CD4-positive, alpha-beta T cell treated with Interleukin-1 beta for 1 hour (primary cell): ENCODE results near the gene TMOD4.

ENCODE experiments used
- DNase-seq, 2 donors: peaks; one replicate each; pipeline ENCODE4 v3.0.0-alpha.2; 2020 to 2022

TMOD4 gene

DNA sequence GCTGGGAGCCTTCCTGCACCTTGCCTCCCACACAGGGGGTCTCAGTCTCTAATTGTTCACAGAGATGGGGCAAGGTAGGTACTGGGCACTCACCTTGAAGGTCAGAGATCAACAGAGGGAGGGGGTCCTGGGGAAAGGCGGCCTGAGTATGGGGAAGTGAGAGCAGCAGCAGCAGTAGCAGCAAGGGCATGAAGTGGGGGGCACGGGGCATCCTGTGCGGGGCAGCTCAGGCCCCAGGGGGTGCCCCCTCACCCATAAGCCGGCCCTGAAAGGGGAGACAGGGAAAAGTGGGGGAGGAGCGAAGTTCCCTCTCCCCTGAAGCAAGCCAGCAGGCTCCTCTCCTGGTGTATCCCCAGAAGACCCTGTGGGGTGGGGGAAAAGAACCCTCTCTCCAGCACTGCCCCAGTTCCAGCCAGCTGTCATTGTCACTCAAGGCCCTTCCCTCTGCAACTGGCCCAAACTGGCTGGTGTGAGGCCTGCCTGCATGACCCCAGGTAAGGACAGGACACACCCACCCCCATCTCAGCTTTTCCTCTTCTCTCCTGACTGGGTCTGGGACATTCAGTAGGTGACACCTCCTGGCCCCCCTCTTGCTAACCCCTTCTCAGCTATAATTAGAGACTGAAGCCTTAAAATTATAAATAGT, 33.2 kb downstream of the TMOD4 start:
- DNase-seq = no peak

DNA sequence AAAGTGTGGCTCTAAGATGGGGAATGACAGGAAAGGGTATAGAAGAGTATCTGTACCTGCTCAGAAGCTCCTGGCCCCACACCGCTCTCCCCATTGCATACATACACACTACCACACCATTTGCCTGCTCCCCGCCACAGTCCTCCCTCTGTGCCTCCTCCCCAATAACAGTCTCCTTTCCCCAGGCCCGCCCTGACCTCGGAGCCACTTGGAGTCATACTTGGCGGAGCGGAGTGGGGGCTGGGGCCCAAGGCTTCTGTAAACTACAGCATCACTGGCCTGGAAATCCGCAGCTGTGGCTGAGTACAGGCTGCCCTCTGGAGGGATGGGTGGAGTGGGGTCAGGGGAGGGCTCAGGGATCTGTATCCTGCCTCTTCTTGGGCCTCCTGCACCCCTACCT, 38.0 kb downstream of the TMOD4 start:
- no peak for DNase-seq

DNA sequence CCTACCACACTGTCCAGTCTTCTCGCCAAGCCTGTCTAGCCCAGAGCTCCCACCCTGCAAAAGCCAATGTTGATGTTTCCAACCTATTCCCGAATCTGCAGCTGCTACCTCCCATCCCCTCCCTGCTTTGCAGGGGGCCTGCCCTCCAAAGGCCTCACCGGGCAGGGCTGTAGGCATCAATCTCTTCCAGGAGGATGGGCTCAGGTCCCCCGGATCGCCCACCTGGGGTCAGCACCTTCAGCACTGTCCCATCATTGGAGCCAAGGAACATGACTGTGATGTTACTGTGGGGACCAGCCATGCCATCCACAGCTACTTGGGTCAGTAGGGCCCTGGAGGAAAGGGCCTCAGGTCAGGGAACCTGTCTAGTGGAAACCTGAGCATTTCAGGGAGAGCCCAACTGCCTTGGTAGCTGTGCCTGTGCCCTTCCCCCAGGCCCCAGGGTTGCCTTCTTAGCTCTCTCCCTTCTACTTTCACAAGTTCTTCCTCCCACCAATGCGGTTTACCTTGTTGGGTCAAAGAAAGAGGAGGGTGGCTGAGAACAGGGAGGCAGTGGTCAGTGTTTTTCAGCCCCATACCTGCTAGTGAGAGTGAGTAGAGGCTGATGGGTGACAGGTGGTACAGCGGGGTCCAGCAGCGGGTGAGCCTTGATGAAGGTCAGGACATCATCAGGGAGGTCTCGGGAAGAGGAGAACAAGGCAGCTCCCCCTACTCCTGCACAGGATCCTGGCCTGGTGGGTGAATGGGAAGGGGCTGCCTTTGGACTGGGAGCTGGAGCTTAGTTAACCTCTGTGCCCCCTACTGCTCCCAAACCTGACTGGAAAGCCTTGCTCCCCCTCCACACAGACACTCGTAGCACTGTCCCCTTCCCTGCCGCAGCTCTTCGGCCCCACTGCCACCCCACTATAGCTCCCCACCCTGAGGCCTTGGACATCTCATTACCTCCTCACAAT, 40.1 kb downstream of the TMOD4 start:
- no peak for DNase-seq

DNA sequence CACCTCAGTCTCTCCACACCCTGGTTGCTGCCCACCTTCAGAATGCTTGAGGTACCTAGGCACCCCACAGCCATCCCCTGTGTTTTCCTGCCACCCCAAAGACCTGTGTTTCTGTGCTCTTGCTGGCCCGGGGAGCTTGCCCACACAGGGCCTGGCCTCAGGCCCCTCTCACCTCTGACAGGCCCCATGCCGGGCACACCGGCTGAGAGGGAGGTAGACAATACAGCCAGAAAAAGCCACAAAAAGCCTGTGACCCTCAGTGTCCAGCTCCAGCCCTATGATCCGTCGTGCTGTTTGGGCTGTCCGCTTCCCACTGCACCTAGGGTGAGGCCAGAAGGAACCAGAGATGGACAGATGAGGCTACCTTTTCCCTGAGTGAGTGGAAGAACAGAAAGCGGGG, 40.8 kb downstream of the TMOD4 start:
- no peak for DNase-seq

DNA sequence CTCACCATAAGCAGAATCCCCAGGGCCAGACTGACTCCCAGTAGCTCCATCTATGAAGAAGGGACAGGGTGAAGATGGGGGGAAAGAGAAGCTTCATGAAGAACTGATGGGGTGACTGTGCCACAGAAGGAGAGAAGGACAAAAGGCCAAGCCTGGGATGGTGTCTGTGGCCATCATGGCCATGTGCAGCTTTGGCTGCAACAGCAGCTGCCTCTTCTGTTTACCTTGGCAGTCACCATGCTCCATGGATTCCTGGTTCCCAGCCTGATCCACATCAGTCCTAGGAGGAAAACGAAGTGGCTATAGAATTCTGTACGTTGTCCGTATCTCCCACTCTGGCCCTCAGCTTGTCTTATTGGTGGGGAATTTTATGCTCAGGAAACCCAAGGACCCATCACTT, 41.4 kb downstream of the TMOD4 start:
- no peak for DNase-seq

DNA sequence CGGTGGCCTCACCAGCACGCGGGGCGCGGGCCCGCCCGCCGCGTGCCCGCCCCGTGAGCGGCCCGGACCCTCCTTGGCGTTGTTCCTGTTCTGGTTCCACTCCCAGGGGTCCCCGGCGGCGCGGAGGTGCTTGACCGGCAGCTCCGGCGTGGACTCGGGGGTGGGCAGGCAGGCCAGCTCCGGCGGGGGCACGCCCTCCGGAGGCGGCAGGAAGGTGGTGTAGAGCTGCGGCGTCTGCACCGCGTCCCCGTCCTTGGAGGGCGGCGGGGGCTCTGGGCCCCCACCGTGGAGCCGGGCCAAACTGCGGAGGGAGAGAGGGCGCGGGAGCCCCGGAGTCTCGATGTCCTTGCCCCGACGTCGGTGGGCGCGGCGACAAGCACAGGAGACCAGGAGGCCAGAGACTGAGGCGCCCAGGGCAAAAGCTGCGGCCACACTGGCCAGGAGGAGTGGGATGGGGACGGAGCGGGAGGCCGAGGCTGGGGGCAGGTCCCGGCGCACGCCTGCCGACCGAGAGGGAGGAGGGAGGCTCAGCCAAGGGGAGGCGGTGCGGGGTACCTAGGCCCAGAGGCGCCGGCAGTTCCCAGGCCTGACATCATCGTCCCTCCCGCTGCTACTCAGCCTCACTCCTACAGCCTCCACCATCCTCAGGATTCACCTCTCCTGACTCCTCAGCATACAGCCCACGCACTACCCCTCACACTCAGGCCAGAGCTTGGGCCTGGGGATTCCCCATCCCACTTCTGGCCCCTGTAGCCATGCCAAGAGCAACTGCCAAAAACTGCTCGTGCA, 42.6 kb downstream of the TMOD4 start:
- no peak for DNase-seq

DNA sequence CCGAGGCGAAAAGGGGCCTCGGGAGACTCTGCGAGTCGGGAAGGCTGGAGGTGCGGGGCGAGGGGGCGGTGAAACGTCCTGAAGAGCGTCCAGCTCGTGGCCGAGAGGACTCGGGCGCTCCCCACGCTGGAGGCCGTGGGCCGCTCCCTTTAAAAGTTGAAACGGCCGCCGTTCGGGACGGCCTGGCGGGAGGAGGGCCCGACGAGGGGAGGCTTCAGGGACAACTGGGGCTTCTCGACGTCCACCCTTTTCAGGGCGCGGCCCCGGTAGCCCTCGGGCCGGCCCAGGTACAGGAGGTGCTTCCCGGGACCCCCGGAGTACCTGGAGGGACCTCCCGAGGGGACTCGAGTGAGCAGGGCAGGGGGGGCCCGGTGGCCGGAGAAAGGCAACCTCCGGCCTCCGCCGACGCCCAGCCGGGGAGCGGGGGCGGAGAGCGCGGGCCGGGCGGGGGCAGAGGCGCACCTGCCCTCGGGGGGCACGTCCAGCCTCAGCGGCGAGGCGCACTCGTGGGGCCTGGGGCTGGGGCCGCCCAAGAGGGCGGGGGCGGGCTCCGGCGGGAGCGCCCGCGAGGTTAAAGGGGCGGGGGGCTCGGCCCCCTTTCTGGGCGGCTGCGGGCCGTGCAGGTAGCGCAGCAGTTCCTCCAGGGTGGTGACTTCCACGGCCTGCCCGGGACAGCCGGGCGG, 43.3 kb downstream of the TMOD4 start:
- DNase-seq = no peak

DNA sequence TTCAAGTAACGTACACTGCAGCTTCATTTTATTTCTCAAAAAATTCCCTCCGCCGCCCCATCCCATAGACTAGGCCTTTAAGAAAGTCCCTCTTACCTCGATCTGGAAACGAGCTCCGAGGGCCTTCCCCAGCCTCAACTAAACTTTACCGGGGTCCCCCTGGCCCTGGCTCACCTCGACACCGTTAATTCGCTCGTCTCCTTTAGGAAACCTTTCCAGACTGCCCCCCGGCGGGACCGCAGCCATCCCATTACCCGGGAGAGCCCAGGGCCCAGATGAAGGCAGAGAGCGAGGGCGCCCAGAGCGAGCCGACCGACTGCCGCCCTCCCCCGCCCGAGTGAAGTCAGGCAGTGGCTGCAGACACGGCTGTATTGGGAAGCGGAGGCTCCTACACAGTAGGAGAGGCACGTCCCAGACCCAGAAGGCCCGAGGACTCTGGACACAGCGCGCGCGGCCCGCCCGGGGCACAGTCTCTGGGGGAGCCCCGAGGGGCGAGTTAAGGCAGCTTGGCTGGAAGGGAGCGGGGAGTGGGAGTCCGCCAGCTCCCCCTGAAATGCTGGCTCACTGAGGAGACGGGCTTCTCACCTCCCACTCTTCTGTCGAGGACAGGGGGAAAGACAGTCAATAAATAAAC, 44.0 kb downstream of the TMOD4 start:
- no peak for DNase-seq

DNA sequence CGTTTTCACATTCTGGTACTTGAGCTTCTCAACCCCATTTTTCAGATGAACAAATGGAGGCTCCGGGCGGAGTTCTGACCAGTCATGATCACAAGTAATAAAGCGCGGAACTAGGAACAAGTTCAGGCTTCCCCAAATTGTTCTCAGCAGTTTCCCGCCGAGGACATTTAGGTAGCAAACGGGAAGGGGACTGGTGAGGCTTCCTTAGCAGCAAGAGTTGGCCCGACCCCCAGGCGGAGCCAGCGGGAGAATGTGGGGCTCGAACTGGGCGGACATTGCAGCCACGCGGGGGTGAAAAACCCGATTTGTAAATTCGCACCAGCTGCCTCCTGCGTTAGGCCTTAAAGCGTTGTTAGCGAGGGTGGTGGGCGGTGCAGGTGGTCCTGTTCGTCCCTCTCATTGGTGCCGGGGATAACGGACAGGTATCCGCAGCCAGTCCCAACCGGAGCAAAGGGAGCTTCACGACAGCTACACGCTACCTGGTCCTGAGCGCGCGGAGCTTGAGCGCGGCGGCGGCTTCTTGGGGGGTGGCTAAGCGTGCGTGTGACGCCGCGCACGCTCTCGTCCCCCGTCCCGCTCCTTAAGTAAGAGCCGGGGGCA, 44.7 kb downstream of the TMOD4 start:
- DNase-seq = peak; percentile 78 to 88

DNA sequence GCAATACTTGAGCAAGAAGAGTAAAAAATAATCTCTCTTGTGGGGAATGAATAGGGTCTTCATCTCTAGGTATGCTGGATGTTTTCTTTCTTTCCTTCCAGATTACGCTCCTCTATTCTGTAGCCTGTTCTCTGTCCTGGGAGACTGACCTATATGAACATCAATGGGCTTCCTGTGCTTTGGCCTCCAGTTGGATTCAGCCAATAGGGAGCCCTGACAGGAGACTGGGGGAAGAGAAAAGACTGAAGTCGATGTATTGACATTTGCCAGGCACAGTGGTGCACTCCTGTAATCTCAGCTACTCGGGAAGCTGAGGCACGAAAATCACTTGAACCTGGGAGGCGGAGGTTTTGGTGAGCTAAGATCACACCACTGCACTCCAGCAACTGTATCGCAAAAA, 47.0 kb downstream of the TMOD4 start:
- no peak for DNase-seq

DNA sequence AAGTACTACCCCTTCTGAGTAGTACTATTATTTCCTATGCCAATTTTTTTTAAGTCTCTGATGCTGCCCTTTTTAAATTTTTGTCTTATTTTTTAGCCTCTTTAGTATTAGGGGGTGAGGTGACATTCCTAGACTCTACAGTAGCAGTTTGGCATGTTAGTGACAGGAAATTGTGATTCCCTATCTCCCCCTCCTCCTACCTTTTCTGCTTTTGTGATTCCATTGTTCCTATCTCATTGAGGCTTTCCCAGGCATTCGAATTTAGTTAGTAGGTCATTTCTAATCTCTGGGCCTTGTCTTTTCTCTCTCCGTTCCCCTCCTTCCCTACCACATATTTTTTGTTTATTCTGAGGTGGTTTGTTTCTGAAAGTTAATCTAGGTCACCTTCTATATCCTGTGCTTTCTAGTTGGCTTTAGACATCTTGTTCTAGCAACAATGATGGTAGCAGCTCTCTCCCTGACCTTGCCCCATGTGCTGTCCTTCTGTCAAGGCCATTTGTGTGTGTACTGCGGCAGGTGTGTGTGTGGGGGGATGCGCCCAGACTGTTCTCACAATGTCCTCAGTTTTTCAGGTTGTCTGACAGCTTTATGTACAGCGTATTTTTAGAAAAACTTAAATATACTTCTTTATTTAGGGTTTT, 50.9 kb downstream of the TMOD4 start:
- DNase-seq = no peak
